Testis (tissue), 2 donors: ENCODE data around the gene GRIA1.

Source experiments
- POLR2A ChIP-seq: fragments of 450-650 bp; IDR thresholded peaks from one replicate; pipeline ENCODE4 v1.6.1; 2017; ENCODE audit warnings: antibody characterized with exemption, mild to moderate bottlenecking, moderate library complexity
- TF ChIP-seq, protein P1 (sequence below), 3 experiments: fragments of 450-650 bp in 2 of 3; fragments of 200-600 bp in 1 of 3; sonication (generic) in 1 of 3; IDR thresholded peaks; one replicate each; pipeline ENCODE4 v1.5.1; 2016 to 2019; ENCODE audit warnings: antibody characterized with exemption in 3 of 3, mild to moderate bottlenecking in 2 of 3, moderate library complexity in 1 of 3

DNA sequence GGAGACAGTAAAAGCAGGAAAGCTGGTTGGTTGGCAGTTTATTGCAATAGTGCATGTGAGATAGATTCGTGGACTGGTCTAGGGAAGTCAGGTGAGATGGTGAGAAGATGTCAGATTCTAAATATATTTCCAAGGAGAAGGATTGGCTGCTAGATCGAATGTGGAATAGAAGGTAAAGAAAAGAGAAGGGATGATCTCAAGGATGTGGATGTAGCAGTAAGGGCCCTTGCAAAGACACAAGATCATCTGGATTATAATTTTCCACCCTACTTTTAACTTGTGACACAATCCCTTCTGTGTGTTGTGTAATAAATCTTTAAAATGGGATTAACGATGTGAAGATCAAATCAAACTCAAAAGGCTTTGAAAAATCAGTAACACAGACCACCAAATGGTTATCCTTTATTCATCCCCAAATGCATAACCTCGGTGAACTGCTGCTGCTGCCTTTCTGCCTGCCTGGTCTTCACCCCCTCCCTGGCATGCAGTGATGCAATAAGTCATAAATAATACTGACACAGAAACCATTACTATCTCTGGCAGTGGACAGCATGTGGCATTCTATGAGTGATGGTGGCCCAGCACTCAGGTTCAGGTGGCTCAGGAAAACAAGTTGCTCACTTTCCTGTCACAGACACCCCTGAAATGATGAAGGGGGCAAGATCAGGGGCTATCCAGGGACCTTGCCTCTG, 369.9 kb downstream of the GRIA1 start:
- TF ChIP-seq, protein P1, sequence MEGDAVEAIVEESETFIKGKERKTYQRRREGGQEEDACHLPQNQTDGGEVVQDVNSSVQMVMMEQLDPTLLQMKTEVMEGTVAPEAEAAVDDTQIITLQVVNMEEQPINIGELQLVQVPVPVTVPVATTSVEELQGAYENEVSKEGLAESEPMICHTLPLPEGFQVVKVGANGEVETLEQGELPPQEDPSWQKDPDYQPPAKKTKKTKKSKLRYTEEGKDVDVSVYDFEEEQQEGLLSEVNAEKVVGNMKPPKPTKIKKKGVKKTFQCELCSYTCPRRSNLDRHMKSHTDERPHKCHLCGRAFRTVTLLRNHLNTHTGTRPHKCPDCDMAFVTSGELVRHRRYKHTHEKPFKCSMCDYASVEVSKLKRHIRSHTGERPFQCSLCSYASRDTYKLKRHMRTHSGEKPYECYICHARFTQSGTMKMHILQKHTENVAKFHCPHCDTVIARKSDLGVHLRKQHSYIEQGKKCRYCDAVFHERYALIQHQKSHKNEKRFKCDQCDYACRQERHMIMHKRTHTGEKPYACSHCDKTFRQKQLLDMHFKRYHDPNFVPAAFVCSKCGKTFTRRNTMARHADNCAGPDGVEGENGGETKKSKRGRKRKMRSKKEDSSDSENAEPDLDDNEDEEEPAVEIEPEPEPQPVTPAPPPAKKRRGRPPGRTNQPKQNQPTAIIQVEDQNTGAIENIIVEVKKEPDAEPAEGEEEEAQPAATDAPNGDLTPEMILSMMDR (IDR thresholded peaks at IDR 0.05): no peak
- TF ChIP-seq POLR2A: no peak
